Loucy (cell line): ENCODE measurements around the gene CCDC88C.

ENCODE experiments used
- H2AFZ ChIP-seq: fragments of 200-600 bp; sonication (generic); 2 replicates; pipeline ENCODE4 v1.6.0; 2016; ENCODE audit warnings: antibody characterized with exemption, mild to moderate bottlenecking, low read length, moderate library complexity
- H3F3A ChIP-seq: fragments of 200-600 bp; 2 replicates; pipeline ENCODE4 v1.6.0; 2016; ENCODE audit warnings: antibody characterized with exemption, low read depth, mild to moderate bottlenecking
- H3K27me3 ChIP-seq: fragments of 200-600 bp; sonication (generic); 2 replicates; pipeline ENCODE4 v1.6.1; 2014; ENCODE audit warnings: low read length, mild to moderate bottlenecking; ENCODE audit not compliant: insufficient read depth, poor library complexity, severe bottlenecking
- H3K36me3 ChIP-seq: fragments of 200-600 bp; sonication (generic); 2 replicates; pipeline ENCODE4 v1.6.1; 2016; ENCODE audit warnings: low read length; ENCODE audit not compliant: insufficient read depth
- H3K4me1 ChIP-seq: fragments of 200-600 bp; sonication (generic); 2 replicates; pipeline ENCODE4 v1.5.1; 2014; ENCODE audit warnings: low read length, mild to moderate bottlenecking; ENCODE audit not compliant: insufficient read depth, poor library complexity, severe bottlenecking
- H3K4me2 ChIP-seq: fragments of 200-600 bp; sonication (generic); 2 replicates; pipeline ENCODE4 v1.6.0; 2014; ENCODE audit warnings: antibody characterized with exemption, low read length, low read depth, mild to moderate bottlenecking; ENCODE audit not compliant: poor library complexity, severe bottlenecking
- H3K4me3 ChIP-seq: fragments of 200-600 bp; sonication (generic); 2 replicates; pipeline ENCODE4 v1.5.1; 2014; ENCODE audit warnings: low read length, mild to moderate bottlenecking, mixed read lengths; ENCODE audit not compliant: poor library complexity, severe bottlenecking
- H3K79me2 ChIP-seq: fragments of 200-600 bp; sonication (generic); 2 replicates; pipeline ENCODE4 v1.6.1; 2014; ENCODE audit warnings: low read length; ENCODE audit not compliant: insufficient read depth
- H3K9ac ChIP-seq: fragments of 200-600 bp; sonication (generic); 2 replicates; pipeline ENCODE4 v1.6.0; 2014; ENCODE audit warnings: mild to moderate bottlenecking, low read depth, low read length, moderate library complexity; ENCODE audit not compliant: poor library complexity, severe bottlenecking
- H3K9me2 ChIP-seq: fragments of 200-600 bp; sonication (generic); replicated peaks from 2 replicates; pipeline ENCODE4 v1.6.1; 2016; ENCODE audit warnings: low read depth, low read length, mixed read lengths
- H3K9me3 ChIP-seq: fragments of 200-600 bp; sonication (generic); 2 replicates; pipeline ENCODE4 v1.6.1; 2014; ENCODE audit warnings: mild to moderate bottlenecking, antibody characterized with exemption, low read length, low read depth; ENCODE audit not compliant: insufficient read depth
- H4K20me1 ChIP-seq: fragments of 200-600 bp; sonication (generic); 2 replicates; pipeline ENCODE4 v1.6.0; 2014; ENCODE audit warnings: antibody characterized with exemption, low read length, mild to moderate bottlenecking; ENCODE audit not compliant: insufficient read depth, poor library complexity, severe bottlenecking
- EZH2phosphoT487 ChIP-seq: fragments of 200-600 bp; IDR thresholded peaks from 2 replicates; pipeline ENCODE4 v1.6.1; 2018; ENCODE audit warnings: antibody characterized with exemption, mild to moderate bottlenecking, moderate library complexity, borderline replicate concordance
- TF ChIP-seq, protein P1 (sequence below): fragments of 200-600 bp; sonication (generic); conservative IDR thresholded peaks from 2 replicates; pipeline ENCODE4 v1.5.1; 2014; ENCODE audit warnings: mild to moderate bottlenecking, antibody characterized with exemption, low read length

Gene CCDC88C

DNA sequence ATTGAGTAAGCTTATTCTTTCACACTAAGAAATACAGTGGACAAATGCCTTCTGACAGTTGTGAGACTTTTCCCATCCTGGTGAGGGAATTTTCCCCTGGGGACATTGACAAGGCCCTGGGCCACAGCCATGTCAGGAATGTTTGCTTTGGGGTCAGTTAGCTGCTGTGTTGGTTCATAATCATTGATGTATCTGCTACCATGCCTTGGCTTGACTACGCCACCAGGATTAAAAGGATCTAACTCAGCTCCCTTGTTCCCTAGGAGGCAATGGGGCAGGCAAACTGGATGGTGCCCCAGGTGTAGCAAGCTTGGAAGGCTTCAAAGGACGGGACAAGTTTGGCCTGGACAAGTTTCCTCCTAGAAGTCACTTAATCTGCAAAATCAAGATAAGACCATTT is 3.1 kb upstream of the CCDC88C start:
- Histone ChIP-seq H3K4me2 (no peak overlapping the region), H3K27me3 (no peaks in the 10 kb centered on the region), H3K9ac (no peak overlapping the region)

DNA sequence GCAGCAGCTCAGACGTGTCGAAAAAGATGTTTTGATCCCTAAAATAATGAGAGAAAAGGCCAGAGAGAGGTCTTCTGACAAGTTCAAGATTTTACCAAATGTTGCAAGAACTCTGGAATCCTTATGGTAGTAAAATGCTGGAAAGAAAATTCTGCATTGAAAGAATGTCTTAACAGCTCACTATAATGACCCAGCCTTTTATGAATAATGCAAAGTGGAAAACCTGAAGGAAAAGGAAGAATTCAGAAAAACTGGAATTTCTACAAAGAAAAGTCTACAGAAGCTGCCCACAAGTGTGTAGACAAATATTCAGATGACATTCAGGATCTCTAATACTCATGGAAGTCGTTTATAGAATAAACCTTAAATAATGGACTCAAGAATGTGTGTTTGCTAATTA is 1.8 kb upstream of the CCDC88C start:
- peak overlapping the region; percentile 73; the same call in 1 of the 2 replicates for H2AFZ ChIP-seq
- H3K27me3 ChIP-seq = no peaks in the 10 kb centered on the region
- H3K36me3 ChIP-seq = no peaks in the 10 kb centered on the region
- no peaks in the 10 kb centered on the region for H3K9me3 ChIP-seq
- peak overlapping the region; percentile 76 for H3K4me3 ChIP-seq
- peaks cover 13% of the 10 kb centered on the region for H4K20me1 ChIP-seq
- H3K4me1 ChIP-seq = peaks cover 24% of the 10 kb centered on the region
- H3K9ac ChIP-seq = peak overlapping the region; percentile 61
- H3F3A ChIP-seq = peaks cover 4% of the 10 kb centered on the region
- H3K9me2 ChIP-seq = no peaks in the 10 kb centered on the region
- TF ChIP-seq EZH2phosphoT487 = no peak
- TF ChIP-seq, protein P1, sequence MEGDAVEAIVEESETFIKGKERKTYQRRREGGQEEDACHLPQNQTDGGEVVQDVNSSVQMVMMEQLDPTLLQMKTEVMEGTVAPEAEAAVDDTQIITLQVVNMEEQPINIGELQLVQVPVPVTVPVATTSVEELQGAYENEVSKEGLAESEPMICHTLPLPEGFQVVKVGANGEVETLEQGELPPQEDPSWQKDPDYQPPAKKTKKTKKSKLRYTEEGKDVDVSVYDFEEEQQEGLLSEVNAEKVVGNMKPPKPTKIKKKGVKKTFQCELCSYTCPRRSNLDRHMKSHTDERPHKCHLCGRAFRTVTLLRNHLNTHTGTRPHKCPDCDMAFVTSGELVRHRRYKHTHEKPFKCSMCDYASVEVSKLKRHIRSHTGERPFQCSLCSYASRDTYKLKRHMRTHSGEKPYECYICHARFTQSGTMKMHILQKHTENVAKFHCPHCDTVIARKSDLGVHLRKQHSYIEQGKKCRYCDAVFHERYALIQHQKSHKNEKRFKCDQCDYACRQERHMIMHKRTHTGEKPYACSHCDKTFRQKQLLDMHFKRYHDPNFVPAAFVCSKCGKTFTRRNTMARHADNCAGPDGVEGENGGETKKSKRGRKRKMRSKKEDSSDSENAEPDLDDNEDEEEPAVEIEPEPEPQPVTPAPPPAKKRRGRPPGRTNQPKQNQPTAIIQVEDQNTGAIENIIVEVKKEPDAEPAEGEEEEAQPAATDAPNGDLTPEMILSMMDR = no peak
- H3K79me2 ChIP-seq = peaks cover 24% of the 10 kb centered on the region
- H3K4me2 ChIP-seq = peak overlapping the region; percentile 77

More for the DNA sequence above, 3.1 kb upstream of the CCDC88C start:
- Histone ChIP-seq H3K79me2 (peaks cover 12% of the 10 kb centered on the region), H3F3A (peaks cover 4% of the 10 kb centered on the region), H3K9me2 (no peaks in the 10 kb centered on the region), H3K36me3 (no peaks in the 10 kb centered on the region), H3K4me3 (no peak overlapping the region), H2AFZ (no peak overlapping the region), H3K9me3 (no peaks in the 10 kb centered on the region), H3K4me1 (peaks cover 16% of the 10 kb centered on the region), H4K20me1 (peaks cover 2% of the 10 kb centered on the region)
- no peak for TF ChIP-seq EZH2phosphoT487
- TF ChIP-seq, protein P1 = no peak

DNA sequence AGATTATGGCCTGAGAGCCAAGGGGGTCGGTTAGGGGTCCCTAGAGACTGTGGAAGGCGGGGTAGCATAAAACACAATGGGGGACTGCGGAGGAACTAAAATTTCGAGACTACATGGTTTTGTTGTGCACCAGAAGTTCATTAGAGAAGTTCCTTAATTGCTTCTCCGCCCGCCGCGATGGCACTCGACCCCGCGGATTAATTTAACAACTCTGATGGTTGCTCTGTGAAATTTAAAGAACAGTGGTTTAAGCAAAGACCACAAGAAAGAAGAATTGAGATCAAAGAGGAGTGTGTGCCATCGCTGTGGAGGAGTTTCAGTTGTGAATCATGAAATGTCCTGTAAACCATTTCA is 1.4 kb upstream of the CCDC88C start:
- peak overlapping the region; percentile 77 for H3K4me2 ChIP-seq
- H3K9me2 ChIP-seq = no peaks in the 10 kb centered on the region
- H3K4me1 ChIP-seq = peaks cover 28% of the 10 kb centered on the region
- no peaks in the 10 kb centered on the region for H3K27me3 ChIP-seq
- TF ChIP-seq EZH2phosphoT487 = no peak
- TF ChIP-seq, protein P1 = no peak; the same call in 1 of the 2 replicates
- no peaks in the 10 kb centered on the region for H3K9me3 ChIP-seq
- H2AFZ ChIP-seq = peak overlapping the region; percentile 73; the same call in 1 of the 2 replicates
- H3K36me3 ChIP-seq = no peaks in the 10 kb centered on the region
- peaks cover 29% of the 10 kb centered on the region for H3K79me2 ChIP-seq
- H4K20me1 ChIP-seq = peaks cover 17% of the 10 kb centered on the region
- peak overlapping the region; percentile 76 for H3K4me3 ChIP-seq
- peaks cover 4% of the 10 kb centered on the region for H3F3A ChIP-seq
- peak overlapping the region; percentile 61 for H3K9ac ChIP-seq
